ENCODE measurements around the gene LDLRAD1.

DNA sequence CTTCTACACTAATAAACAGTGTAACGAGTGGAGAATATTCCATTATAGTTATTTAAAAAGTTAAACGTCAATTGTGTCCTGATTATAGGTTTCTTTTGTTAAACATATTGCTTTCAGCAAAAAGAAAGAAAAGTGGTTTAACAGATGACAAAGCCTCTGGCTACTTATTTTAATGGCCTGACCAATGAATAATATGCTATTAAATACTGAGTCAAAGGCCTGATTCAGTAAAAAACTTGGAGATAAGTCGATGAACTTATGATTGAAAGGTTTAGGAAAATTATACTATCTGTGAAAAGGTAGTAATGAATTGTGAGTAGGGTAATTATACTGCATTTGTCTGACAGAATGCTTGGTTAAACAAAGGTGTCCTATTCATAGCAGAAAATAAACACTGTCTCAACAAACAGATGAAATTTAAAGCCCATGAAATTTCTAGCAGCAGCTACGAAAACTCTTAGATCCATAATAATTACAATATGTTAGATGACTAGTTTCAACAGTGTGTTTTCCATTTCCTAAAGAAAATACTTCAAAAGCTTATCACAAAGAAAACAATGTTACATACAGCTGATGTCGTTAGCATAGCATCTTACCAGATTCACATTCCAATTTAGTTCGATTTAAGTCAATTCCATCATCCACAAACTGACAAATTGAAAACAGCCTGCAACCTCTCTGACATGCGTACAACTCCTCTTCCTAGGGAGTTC, 28.8 kb upstream of the LDLRAD1 start:
- no peak for TF ChIP-seq POLR2A (IDR thresholded peaks at IDR 0.05)
- TF ChIP-seq, protein P1, sequence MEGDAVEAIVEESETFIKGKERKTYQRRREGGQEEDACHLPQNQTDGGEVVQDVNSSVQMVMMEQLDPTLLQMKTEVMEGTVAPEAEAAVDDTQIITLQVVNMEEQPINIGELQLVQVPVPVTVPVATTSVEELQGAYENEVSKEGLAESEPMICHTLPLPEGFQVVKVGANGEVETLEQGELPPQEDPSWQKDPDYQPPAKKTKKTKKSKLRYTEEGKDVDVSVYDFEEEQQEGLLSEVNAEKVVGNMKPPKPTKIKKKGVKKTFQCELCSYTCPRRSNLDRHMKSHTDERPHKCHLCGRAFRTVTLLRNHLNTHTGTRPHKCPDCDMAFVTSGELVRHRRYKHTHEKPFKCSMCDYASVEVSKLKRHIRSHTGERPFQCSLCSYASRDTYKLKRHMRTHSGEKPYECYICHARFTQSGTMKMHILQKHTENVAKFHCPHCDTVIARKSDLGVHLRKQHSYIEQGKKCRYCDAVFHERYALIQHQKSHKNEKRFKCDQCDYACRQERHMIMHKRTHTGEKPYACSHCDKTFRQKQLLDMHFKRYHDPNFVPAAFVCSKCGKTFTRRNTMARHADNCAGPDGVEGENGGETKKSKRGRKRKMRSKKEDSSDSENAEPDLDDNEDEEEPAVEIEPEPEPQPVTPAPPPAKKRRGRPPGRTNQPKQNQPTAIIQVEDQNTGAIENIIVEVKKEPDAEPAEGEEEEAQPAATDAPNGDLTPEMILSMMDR (IDR thresholded peaks at IDR 0.05), result no peak
- no peak for TF ChIP-seq POLR2AphosphoS5 (IDR thresholded peaks at IDR 0.05)

Measured in upper lobe of left lung (tissue), 4 donors.